GM19455 (cell line): Measurements from ENCODE around the gene SULT1C2.

Experiments used
- ATAC-seq: cut with Tn5 transposase; IDR thresholded peaks from one replicate; pipeline ENCODE4 v1.9.1; 2021; ENCODE audit not compliant: unreplicated experiment

The SULT1C2 gene

DNA sequence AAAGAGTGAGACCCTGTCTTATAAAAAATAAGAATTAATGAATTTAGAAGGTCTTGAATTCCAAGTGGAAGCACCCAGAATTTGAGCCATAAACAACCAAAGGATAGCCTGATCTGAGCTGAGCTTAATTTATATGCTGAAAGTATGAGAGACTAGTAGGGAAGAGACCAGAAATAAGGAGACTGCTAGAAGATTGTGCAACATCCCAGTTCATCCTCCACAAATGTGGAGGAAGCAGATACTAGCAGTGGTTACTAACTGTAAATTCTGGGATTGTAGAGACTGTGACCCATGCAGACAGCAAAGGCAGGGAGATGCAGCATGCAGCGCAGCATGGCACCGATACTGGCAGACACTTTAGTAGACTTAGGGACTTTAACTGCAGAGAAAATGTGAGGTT, 1.5 kb upstream of the SULT1C2 start:
- no peak for ATAC-seq

DNA sequence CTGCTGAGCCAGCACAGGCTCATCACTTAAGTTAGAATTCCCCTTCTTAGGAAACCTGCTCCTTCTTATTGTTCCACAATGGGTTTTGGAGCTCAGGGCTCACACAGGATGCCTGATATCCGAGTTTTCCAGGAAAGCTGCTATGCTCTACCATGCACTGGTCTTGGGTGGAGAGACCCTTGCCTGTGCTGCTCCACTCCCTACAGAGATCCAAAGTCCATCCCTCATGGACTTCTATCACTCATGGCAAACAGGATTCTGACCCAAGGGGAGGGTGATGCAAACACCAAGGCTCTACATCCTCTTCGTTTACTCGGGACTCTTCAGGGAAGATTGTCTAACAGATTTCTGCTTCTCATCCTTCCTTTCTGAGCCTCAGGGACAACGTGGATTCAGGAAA, 5.2 kb downstream of the SULT1C2 start:
- ATAC-seq, result no peak

- no peak for ATAC-seq
Measured at GRCh38 chr2:108297436-108298141, 8.9 kb downstream of the SULT1C2 start.

DNA sequence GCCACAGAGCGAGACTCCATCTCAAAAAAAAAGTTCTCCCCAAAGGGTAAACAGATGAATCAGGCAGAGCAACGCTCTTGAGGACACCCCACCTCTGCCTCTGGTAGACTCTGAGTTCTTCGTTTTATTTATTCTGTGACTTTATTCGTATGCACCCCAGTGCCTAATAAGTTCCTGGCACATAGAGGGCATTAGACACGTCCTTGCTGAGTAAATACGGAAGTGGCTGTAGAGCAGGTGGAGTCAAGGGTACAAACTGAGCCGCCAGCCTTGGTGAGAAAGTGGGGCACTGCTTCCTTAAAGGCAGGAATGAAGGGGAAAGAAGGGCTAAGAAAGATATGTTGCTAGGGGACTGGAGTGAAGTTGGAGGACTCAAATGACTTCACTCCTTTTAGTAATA, 12.9 kb downstream of the SULT1C2 start:
- no peak for ATAC-seq

GRCh38 chr2:108304975-108305374, 16.3 kb downstream of the SULT1C2 start:
- ATAC-seq, result no peak

DNA sequence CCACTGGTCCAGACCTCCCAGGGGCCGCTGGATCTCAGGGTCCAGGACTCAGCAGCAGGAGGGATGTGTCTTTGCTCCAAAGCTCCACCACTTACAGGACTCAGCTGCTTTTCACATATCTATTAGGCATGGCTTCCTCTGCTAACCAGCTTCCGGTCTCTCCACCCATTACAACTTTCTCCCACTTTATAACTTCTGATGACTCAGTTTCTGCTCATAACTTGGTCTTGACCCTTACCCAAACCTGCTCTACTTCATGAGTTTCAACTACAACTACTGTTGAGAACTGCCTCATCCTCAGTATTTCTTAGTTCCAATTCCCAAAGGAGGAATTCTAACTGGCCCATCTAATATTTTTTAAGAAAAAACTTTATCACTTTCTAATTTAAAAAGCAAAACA, 17.2 kb downstream of the SULT1C2 start:
- no peak for ATAC-seq

- ATAC-seq, result no peak
Measured at GRCh38 chr2:108309903-108310302, 21.2 kb downstream of the SULT1C2 start.

- no peak for ATAC-seq
Measured at GRCh38 chr2:108314586-108315296, 26.0 kb downstream of the SULT1C2 start.

GRCh38 chr2:108315444-108315934, 26.8 kb downstream of the SULT1C2 start:
- no peak for ATAC-seq

- ATAC-seq, result no peak
Measured at GRCh38 chr2:108316033-108316432, 27.3 kb downstream of the SULT1C2 start.

- ATAC-seq, result no peak
Measured at GRCh38 chr2:108316461-108317258, 28.0 kb downstream of the SULT1C2 start.

- ATAC-seq, result no peak
Measured at GRCh38 chr2:108320326-108320922, 31.7 kb downstream of the SULT1C2 start.

GRCh38 chr2:108323619-108324018, 34.9 kb downstream of the SULT1C2 start:
- no peak for ATAC-seq

- ATAC-seq, result no peak
Measured at GRCh38 chr2:108324531-108325255, 36.0 kb downstream of the SULT1C2 start.

DNA sequence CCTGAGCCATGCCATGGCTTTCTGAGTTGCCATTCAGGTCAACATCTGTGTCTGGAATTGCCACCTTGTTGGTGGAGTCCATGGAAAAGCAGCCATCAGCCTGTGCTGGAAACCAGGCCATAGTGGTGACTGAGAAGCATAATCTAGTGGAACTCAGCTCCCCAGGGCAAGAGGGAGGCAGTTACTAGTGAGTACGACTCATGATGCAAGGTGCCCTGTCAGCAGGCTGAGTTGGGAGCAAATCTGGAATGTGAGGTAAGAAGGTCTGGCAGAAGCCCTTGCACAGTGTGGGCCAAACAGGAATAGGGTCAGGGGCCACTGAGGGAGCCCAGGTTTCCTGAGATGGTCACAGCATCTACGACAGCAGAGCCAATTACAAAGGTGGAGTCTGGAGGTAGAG, 37.1 kb downstream of the SULT1C2 start:
- no peak for ATAC-seq

DNA sequence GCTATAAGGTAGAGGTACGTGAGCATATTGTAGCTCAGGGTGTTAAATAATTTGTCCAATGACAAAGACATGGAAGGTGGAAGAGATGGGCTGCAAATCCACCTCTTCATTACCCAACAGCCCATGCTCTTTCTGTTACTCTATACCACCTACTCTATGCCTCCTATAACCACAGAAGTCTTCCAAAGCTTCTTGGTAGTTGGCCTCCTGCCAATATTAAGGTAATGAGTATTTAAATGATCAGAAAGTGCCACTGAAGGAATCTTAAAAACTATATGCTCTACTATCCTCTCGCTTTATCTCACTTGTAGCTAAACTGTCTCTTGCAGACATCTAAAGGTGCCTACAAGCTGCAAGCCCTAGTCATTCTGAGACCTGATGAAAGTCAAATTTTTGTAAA, 41.1 kb downstream of the SULT1C2 start:
- ATAC-seq, result no peak

DNA sequence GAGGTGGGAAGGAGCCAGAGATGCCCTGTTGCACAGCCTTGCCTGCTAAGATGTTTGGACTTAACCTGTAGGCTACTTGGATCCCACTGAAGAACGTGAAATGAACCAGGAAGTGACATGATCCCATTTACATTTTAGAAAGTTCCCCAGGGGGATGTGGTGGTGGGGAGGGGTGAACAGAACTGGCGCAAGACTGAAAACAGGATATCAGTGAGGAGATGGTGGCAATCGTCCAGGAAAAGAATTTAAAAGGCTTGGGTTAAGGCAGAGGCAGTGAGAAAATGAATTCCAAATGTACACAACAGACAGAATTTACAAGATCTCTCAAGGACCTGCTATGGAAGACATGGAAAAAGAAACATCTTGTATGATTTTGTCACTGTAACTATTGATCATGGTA, 42.3 kb downstream of the SULT1C2 start:
- no peak for ATAC-seq

DNA sequence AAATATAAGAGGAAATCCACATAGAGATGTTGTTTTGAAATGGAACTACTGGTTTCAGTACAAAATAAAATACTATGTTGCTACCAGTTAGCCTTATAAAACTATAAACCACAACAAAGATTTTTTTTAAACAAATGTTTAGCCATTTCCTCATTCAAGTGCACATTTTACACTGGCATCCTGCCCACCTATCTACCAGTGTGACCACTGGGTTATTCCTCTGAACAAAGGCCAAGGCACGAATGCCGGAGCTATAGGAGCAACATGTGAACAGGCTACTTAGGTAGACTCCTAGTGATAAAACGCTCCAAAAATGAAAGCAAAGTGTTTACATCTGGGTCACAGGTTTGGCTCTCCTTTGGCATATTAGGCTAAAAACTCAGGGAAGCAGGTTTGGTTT, 57.3 kb downstream of the SULT1C2 start:
- ATAC-seq, result no peak

DNA sequence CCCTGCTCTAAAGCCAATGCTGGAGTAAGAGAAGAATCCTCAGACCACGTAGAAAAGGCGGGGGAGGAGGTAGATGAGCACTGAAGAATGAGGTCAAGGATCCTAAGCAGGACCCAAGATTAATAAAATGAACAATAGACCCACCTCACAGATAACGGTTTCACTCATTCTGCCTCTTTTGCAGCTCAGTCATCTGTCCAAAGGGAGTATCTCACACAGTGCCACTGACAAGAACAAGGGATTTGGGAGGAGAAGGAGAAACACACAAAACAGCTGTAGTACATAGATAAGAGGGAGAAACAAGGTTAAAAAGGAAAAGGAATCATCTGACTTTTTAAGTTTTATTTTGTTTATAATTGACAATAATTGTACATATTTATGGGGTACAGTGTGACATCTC, 58.1 kb downstream of the SULT1C2 start:
- ATAC-seq, result no peak

DNA sequence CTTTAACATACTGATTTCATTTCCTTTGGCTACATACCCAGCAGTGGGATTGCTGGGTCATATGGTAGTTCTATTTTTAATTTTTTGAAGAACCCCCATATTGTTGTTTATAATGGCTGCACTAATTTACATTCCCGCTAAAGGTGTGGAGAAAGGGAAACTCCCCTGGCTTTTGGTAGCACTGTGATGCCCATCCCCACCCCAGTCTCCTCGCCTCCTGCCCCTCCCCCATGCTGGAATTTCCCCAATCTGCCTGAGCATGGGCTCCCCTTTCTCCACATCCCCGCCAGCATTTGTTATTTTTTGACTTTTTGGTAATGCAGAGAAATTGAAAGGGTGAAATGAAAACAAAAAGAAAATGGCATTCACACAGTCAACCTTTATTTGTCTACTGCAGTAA, 59.1 kb downstream of the SULT1C2 start:
- no peak for ATAC-seq
